ENCODE results near the gene SPP2.

Gene SPP2

GRCh38 chr2:234107861-234108260 is 57.4 kb downstream of the SPP2 start:
- in situ Hi-C loops (cut with MboI; ENCODE audit: low sequenced_read_pairs, unreplicated experiment) = no loop called here
- no peak for DNase-seq (ENCODE audit: low spot score)

DNA sequence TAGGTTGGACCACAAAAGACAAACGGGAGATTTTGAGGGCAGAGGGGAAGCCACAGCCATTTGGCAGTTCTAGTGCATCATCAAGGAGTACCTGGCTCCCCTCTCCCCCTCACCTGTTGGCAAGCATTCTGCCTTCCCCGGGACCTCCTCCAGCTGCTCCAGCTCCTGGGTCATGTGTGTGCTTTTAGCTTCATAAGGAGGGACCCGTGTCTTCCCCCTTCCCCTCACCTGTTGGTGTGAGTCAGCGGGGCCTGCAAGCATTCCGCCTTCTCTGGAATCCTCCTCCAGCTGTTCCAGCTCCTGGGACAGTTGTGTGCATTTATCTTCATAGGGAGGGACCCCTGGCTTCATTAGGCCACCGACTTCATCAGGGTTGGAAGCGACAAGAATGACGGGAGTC is 58.8 kb downstream of the SPP2 start:
- TF ChIP-seq CTCF (IDR thresholded peaks at IDR 0.05; ENCODE audit: borderline replicate concordance, control extremely low read depth, extremely low read depth, insufficient read depth, missing control alignments) = no peak
- DNase-seq (ENCODE audit: low spot score) = no peak
- in situ Hi-C loops (cut with MboI; ENCODE audit: low sequenced_read_pairs, unreplicated experiment) = no loop called here

More at GRCh38 chr2:234107861-234108260, 57.4 kb downstream of the SPP2 start:
- no peak for TF ChIP-seq CTCF (IDR thresholded peaks at IDR 0.05; ENCODE audit: borderline replicate concordance, control extremely low read depth, extremely low read depth, insufficient read depth, missing control alignments)

DNA sequence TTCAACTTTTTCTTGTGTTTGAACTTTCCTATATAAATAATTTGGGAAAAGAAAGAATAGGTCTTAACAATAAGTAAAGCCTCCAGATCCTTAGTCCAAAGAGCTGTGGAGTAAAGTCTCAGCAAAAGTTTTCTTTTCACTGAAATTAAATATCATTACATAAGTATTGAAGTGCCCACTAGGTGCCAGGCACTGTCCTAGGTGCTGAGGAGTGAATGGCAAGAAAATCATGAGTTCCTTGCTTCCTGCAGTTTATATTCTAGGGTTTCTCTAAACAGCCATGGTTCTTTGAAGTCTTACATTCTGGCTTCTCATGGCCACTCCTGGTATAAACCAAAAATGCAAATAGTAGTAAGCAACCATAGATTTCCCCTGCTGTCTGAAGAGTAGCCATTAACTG is 59.7 kb downstream of the SPP2 start:
- no peak for DNase-seq (ENCODE audit: low spot score)
- no peak for TF ChIP-seq CTCF (IDR thresholded peaks at IDR 0.05; ENCODE audit: borderline replicate concordance, control extremely low read depth, extremely low read depth, insufficient read depth, missing control alignments)
- in situ Hi-C loops (cut with MboI; ENCODE audit: low sequenced_read_pairs, unreplicated experiment) = no loop called here

DNA sequence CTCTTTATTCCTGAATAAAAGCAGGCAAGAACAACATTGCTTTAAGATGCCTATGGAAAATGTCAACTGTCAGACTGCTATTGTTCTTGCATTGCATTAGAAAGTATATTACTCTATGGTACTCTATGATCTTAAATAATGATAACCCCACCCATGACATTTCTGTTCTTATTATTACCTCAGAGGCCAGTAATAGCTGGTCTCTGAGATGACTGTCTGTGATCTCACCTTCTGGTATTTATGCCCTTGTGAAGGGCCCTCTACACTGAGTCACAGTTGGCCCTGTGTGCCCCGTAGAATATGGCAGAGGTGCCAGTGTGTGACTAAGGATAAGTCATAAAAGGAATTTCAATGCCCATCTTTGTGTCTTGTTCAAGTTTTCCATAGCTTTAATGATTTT is 61.0 kb downstream of the SPP2 start:
- no peak for TF ChIP-seq CTCF (IDR thresholded peaks at IDR 0.05; ENCODE audit: borderline replicate concordance, control extremely low read depth, extremely low read depth, insufficient read depth, missing control alignments)
- in situ Hi-C loops (cut with MboI; ENCODE audit: low sequenced_read_pairs, unreplicated experiment) = no loop called here
- no peak for DNase-seq (ENCODE audit: low spot score)

DNA sequence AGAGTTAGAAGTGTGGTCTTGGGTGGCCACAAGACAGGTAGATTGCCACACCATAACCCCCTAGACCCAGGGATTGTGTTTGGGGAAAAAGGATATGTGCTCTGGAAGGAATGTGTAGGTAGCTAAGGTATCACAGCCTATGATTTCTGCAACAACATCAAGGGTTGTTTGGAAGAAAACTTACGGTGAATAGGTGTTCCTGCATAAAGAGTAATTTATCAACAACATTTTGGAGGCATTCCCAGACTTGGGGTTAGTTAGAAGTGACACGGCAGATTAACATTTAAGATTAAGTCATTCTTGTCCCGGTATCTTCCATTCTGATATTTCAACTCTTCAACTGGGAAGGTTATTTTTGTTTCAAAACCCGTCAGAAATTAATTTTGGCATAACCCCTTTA is 65.5 kb downstream of the SPP2 start:
- in situ Hi-C loops (cut with MboI; ENCODE audit: low sequenced_read_pairs, unreplicated experiment) = no loop called here
- no peak for DNase-seq (ENCODE audit: low spot score)
- no peak for TF ChIP-seq CTCF (IDR thresholded peaks at IDR 0.05; ENCODE audit: borderline replicate concordance, control extremely low read depth, extremely low read depth, insufficient read depth, missing control alignments)

DNA sequence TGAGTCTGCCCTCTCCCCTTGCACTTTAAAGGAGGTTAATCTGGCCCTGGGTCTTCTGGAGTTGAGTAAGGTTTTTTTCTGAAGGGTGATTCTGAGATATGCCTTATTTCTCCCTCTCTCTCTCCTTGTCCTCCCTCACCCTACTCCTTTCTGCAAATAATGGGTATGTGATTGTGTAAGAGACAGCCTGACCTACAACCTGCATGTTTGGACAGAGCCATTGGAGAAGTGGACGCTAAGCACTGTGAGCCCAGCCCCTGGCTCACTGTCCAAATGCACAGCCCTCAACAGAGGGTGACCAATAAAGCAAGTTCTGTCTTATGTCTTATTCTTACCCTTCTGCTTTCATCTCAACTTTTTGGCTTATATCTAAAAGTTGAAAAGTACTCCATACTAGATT is 71.5 kb downstream of the SPP2 start:
- in situ Hi-C loops (cut with MboI; ENCODE audit: low sequenced_read_pairs, unreplicated experiment) = no loop called here
- no peak for TF ChIP-seq CTCF (IDR thresholded peaks at IDR 0.05; ENCODE audit: borderline replicate concordance, control extremely low read depth, extremely low read depth, insufficient read depth, missing control alignments)
- DNase-seq (ENCODE audit: low spot score) = no peak
